Amygdala (tissue), 56 donors: ENCODE data around the gene NEIL3.
"Not testable (repeated sequence)": the region's sequence is repeated elsewhere in the genome, so short reads cannot be mapped to it uniquely, and the experiment has no call there.

ENCODE experiments used
- DNase-seq, 56 donors: peaks; one replicate each; lab custom pipeline; 2025; lab: John Stamatoyannopoulos, UW

Gene NEIL3

DNA sequence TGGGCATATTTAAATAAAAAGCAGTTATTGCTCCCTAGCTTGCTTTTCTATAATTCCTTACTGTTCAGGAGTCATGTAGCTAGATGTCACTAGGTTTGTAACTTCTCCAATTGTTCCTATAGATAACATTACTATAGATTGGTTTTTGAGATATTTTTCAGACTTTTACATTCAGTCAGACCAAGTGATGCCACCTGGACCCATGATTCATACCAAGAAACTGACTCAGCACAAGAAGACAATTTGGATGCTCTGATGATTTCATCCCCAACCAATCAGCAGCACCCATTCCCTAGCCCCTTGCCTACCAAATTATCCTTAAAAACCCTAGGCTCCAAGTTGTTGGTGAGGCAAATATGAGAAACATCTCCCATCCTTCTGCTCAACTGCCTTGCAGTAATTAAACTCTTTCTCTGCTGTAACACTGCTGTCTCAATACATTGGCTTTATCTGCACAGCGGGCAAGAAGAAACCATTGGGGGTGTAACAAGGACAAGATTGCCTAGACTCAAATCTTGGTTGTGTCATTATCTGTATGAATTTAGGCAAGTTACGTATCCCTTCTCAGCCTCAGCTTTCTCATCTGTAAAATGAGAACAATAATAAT, 11.8 kb upstream of the NEIL3 start:
- DNase-seq: no peak

DNA sequence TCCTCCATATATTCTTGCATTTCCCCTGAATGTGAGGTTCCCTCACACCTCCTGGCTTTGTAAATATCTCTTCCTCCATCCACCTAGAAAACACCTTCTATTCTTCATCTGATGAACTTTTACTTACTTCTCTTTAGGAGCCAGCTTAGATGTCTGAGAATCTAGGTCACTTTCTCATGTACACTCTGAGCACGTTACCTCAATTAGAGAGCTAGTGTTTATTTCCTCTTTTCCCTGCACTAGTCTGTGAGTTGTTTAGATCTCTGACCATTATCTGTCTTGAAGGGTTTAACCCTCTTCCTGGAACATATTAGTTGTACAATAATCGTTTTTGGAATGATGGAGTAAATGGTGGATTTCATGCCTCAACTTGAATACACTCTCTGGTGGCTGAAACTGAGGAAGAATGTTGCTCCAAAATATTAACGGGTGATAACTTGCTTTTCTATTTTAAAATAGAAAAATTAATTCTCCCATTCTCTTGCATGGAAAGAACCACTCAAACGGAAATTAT, 8.5 kb upstream of the NEIL3 start:
- no peak for DNase-seq

DNA sequence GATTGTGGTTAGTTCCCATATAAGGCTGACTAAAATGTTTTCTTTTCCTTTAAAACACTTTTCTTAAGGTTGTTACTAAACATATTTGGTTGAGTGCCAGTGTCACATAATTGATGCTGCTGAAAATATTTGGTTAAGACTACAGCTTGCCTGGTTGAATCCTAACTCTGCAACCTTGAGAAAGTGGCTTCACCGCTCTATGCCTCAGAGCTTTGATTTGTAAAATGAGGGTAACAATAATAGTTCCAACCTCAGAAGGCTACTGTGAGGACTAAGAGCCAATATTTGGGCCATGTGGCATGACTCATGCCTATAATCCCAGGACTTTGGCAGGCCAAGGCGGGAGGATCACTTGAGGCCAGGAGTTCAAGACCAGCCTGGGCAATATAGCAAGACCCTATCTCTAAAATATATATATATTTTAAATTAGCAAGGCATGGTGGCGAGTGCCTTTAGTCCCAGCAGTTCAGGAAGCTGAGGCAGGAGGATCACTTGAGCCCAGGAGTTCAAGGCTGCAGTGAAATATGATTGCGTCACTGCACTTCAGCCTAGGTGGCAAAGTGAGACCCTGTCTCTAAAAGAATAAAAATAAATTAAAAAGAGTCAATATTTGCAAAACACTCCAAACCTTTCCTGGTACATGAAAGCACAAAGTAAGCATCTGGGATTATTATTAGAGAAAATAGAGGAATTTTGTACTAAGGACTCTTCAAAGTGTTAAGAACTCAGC, 7.1 kb upstream of the NEIL3 start:
- no peak for DNase-seq

DNA sequence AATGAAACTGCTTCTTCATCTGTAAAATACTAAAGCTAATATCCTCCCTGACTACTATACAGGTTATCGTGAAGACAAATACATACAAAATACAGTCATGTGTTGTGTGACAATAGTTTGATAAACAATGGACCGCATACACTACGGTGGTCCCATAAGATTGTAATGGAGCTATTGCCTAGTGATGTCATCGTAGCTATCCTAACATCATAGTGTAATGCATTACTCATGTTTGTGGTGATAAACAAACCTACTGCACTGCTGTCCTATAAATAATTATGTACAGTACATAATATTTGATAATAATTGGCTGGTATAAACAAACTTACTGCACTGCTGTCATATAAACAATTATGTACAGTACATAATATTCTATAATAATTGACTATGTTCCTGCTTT, 5.6 kb upstream of the NEIL3 start:
- DNase-seq: no peak

DNA sequence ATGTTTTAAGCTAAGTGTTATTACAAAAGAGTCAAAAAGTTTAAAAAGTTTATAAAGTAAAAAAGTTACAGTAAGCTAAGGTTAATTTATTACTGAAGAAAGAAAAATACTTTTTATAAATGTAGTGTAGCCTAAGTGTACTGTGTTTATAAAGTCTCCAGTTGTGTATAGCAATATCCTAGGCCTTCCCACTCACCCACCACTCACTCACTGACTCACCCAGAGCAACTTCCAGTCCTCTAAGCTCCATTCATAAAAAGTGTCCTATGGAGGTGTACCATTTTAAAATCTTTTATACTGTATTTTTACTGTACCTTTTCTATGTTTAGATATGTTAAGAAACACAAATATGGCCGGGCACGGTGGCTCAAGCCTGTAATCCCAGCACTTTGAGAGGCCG, 4.8 kb upstream of the NEIL3 start:
- DNase-seq: not testable (repeated sequence)

DNA sequence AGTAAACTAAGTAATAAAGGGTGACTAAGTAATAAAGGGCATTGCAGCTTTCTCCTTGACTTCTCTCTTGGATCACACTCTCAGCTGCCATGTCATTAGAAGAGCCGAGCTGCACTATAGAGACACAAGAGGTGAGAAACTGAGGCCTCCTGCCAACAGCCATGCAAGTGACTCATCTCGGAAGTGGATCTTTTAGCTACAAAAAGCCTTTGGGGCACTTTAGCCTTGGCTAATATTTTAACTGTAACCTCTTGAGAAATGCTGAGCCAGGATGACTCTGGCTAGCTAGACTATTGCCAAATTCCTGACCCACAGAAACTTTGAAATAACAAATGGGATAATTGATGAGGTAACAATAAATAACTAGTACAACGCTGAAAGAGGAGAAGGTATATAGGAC, 1.5 kb upstream of the NEIL3 start:
- peak in 1 of 56 donors; percentile 5 for DNase-seq

DNA sequence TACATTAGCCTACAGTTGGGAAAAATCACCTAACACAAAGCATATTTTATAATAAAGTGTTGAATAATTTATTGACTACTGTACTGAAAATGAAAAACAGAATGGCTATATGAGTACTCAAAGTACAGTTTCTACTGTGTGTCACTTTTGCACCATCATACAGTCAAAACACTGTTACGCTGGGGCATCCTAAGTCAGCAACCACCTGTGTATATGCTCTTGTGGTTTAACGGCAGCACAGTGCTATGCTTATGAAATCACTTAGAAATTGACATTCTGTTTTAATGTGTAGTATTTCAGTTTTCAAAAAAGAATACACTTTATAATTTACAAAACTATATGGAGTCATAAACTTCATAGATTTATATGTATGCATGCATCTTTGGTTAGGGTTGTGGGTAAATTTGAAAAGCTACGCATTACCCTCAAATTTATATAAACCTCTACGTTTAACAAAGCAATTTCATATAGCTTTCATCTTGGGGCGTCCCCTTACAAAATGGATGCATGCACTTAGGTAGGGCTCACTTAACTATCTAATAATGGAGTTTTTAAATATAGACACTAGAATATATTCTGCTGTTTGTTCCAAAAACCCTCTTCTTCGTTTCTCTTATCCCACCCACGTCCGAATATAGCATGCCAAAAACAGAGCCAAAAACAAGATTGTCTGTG, 690 bp upstream of the NEIL3 start:
- DNase-seq: no peak

DNA sequence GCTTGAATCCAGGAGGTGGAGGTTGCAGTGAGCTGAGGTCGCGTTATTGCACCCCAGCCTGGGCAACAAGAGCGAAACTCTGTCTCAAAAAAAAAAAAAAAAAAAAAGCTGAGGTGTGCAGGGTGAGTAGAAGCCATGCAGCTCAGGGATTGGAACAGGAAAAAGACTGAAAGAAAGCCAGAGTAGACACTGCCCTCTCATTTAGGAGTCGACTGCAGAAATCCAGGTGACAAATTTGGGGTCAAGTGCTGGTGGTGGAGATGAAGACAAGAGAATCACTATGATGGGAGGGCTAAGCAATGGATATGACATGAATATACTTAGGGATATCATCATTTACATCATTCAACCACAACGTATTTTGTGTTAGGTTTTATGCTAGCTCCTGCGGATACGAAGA, 1.9 kb downstream of the NEIL3 start:
- DNase-seq: no peak

DNA sequence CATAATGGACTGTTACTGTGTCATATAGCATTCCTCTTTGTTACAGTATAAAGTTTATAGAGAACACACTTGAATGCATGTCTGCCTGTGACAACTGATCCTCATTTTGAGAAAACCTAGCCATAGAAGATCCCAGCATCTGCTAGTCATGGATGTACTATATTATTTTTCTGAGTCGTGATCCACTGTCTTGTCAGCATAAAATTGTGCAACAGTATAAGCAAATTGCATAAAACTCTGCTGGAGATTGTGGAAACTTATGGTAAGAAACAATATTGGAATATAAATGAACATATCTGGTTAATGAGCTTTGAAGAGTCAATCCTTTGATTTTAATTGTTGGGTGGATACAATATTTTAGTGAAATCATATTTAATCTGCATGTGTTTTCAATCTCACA, 3.6 kb downstream of the NEIL3 start:
- DNase-seq: no peak

DNA sequence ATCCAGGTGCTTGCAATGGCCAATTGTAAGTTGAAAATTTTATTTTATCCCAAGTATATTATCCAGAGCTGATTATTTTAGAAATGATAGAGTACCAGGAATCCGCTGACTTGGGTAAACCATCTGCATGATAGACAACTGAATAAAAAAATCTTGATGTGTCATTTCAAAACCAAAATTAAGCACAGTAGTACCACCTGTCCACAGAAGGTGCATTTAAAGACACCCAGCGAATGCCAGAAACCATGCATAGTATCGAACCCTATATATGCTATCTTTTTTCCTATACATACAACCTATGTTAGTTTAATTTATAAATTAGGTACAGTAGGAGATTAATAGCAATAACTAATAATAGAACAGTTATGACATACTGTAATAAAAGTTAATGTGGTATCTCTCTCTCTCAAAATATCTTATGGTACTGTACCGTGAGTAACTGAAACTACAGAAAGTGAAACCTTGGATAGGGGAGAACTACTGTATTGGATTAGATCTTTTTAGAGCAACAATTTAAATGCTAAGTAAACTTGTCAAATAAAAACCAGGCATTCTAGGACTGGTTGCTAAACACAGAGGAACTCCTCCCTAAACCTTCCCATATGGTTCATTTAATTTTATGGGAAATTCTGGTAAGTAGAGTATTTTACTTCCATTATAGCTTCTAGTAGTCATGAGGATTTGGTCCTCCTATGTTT, 6.2 kb downstream of the NEIL3 start:
- DNase-seq: no peak

DNA sequence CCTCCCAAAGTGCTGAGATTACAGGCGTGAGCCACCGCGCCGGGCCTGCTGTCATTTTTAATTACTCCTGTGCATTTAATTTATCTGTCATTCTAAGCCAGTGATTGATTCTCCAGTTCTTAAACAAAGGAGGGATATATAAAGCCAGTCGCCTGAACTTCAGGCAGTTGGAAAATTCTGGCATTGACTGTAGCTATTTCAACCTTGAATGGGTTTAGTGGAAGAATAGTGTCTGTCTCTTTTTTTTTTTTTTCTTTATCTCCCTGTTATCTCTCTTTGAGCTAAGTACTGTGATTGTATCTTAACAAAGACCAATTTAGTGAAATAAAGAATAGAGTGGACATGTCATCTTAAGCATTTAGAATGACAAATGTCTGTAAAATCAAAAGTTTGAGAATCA, 11.0 kb downstream of the NEIL3 start:
- DNase-seq: no peak

DNA sequence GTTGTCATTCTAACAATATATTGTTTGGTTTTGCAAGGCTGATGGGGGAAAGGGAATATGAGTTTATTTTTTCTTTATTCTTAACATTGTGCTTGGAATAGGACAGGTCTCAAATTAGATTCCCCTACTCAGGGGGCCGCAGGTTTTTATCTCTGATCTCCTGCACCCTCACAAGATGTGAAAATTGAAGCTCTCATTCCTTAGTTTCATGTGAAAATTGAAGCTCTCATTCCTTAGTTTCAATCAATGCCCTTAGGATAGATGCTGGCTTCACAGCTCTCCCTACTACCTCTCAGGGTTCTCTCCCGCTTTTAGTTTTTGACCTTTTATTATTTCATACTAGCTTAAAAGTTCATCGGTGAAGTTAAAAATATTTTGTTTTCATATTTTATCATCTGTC, 12.0 kb downstream of the NEIL3 start:
- no peak for DNase-seq

DNA sequence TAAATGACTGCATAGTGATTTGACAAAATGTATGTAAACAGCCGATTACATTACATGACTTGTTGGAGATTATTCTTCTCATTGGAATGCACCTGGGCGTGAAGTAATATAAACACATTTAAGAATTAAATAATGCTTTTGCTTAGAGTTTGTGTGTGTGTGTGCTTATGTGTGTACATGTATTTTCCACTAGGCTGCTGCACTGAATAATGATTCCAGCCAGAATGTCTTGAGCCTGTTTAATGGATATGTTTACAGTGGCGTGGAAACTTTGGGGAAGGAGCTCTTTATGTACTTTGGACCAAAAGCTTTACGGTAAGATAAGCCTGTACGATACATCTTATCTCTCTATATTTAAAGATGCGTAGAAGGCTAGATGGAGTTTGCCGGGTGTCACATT, 12.6 kb downstream of the NEIL3 start:
- no peak for DNase-seq

DNA sequence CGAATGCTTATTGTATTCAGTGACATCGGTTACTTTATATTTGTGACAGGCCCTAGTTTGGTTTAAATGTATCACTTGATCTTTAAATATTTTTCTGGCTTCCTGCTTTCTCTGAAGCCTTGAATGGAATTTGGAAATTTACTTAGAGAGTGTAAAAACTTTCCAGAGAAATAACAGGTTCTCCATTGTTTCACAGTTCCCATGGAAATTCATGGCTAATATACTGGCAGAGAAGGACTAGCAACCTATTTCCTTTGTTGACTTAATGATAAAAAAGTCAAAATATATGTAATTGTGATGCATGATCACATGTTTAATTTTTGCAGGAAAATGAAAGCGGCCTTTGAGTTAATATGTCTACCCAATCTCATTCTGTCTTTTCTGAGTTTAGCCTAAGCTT, 13.2 kb downstream of the NEIL3 start:
- no peak for DNase-seq

DNA sequence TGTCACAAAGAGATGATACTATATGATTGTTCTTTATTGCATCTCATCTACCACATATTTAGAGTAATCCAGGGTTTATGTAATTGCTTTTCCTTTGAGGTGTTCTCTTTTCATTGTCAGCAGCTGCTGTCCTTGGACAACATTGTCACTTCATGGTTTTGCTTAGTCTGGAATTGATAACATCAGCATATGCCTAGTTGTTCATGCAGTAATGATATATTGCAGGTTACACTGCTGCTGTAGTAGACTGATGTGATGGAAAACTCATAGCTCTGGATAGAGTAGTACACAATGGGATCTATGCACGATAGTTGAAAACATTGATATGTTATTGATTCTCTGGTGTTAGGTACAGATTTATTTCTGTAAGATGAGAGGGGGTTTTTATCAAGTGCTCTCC, 13.7 kb downstream of the NEIL3 start:
- DNase-seq: no peak

DNA sequence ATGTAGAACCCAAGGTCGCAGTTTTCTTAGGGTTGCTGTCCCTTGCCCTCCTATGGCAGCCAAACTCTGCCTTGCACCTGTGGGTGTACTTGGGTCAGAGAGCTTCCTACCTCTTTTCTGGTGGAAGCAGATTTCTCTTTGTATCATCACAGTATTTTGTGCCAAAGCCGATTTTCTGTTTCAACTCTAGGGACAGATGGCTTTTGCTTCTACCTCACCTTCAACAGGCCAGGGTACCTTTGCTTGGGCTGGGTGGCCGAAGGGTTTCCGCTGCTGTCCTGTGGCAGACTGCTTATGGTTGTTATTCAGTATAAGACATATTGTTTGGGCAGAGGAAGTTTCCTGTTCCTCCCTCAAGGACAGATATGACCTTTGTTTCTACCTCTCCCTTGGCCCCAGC, 22.4 kb downstream of the NEIL3 start:
- no peak for DNase-seq

DNA sequence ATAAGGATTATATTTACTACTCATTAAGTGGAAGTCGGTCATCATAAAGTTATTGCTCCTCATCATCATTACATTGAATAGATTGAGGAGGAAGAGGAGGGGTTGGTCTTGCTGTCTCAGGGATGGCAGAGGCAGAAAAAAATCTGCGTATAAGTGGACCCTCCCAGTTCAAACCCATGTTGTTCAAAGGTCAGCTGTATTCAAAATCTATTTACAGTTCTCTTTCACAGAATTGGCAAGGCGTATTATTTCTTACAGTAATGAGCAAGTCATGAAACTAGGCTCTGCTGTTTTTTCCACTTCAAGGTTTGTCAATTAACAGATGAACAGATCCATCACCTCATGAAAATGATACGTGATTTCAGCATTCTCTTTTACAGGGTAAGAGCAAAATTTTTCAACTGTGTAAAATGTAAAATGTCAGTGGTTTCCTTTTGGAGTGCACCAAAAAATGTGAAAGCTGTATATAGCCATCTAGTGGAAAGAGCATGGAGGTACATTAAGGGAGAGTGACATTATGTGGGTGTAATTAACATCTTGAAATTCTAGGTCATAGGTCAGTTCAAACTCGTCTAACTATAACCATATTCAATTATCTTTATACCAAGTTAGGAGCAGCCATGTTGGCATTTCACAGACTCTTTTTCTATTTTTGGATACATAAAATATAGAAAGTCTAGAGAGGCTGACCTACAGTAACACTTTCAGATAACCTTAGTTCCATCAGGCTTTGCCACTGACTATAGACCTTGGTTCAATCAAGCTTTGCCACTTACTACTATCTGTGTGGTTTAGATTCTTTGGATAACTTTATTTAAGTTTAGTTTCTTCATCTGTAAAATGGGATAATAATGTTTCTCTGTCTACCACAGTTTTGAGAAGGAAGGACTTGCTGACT, 30.1 kb downstream of the NEIL3 start:
- DNase-seq: no peak

DNA sequence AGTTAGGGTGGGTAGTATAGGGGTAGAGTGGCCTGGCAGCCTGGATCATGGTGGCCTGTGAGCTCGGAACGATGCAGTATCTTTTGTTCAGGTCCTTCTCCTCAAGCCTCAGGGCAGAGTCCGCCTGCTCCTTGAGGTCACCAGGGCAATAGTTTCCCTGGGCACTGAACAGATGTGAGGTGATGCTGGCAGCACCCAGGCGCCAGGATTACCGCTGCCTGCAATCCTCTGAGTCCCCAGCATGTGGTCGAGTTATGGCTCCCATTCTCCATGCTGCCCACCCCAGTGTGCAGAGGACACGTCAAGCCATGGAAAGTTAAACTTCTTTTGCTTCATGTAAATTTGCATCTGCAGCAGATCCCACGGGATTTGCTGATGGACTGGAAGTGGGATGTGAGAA, 38.7 kb downstream of the NEIL3 start:
- no peak for DNase-seq

DNA sequence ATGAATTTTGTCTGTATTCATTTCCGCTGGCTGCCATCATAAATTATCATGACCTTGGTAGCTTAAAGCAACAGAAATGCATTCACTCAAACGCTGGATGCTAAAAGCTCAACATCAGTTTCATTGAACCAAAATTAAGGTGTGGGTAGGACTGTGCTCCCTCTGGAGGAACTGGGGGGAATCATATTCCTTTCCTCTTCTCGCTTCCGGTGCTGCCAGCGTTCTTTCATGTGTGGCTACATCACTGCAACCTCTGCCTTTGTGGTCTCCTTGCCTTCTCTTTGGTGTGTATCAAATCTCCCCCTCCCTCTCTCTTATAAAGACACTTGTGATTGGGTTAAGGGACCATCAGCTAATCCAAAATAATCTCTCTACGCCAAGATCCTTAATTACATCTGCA, 39.5 kb downstream of the NEIL3 start:
- no peak for DNase-seq

DNA sequence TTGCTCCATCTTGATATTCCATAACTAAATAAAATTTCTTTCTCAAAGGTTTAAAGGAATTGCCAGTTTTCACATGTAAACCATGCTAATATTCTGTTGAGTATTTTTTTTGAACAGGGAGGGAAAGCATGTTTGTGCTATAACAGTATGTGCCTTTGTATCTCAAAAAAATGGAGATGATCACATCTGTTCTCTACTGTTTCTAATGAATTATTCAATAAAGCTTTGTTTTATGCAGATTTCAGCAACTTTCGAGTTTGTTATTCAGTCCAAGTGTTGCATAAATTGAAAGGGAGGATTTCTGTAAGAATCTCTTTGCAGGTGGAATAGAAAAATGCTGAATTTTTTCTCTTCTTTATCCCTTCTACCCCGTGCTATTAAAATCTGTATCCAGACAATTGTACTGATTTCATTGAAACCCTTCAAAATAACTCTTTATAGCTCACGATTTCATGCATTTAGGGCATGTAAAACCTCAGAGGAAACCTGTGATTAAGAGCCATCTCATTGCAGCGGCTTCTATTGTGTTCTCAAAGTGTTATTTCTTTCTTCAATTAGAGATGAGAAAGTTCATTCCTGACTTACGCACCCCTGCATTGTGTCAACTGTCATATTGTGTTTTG, 42.1 kb downstream of the NEIL3 start:
- peak in 2 of 56 donors; percentile 0 to 4 for DNase-seq
